ENCODE results near the gene NHLRC2.

The NHLRC2 gene

DNA sequence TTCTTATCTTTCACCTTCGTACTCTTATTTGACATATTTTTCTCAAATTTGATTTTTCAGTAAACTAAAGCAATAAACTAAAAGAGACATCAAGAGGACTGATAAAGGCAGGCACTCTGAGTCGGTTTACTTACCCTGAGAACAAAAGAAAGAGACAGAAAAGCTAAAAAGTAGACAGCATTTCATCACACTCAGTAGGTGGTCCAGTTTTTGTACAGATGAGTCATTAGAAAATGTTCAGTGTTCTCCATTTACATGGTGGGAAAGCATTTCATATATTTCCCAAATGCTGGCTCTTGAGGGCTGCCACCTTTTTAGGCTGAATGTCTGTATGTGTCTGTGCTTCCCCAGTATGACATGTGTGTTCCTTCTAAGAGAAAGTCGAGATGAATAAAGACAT, 52.7 kb downstream of the NHLRC2 start:
- no peak for DNase-seq (ENCODE audit: insufficient read length, low spot score)
- no peak for FAIRE-seq
- TF ChIP-seq, protein P1, sequence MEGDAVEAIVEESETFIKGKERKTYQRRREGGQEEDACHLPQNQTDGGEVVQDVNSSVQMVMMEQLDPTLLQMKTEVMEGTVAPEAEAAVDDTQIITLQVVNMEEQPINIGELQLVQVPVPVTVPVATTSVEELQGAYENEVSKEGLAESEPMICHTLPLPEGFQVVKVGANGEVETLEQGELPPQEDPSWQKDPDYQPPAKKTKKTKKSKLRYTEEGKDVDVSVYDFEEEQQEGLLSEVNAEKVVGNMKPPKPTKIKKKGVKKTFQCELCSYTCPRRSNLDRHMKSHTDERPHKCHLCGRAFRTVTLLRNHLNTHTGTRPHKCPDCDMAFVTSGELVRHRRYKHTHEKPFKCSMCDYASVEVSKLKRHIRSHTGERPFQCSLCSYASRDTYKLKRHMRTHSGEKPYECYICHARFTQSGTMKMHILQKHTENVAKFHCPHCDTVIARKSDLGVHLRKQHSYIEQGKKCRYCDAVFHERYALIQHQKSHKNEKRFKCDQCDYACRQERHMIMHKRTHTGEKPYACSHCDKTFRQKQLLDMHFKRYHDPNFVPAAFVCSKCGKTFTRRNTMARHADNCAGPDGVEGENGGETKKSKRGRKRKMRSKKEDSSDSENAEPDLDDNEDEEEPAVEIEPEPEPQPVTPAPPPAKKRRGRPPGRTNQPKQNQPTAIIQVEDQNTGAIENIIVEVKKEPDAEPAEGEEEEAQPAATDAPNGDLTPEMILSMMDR (IDR thresholded peaks at IDR 0.05; ENCODE audit: insufficient read depth, missing control alignments): no peak

- TF ChIP-seq, protein P1 (IDR thresholded peaks at IDR 0.05; ENCODE audit: insufficient read depth, missing control alignments): no peak
- no peak for DNase-seq (ENCODE audit: insufficient read length, low spot score)
- no peak for FAIRE-seq
Measured at GRCh38 chr10:113908236-113908635, 53.8 kb downstream of the NHLRC2 start.

DNA sequence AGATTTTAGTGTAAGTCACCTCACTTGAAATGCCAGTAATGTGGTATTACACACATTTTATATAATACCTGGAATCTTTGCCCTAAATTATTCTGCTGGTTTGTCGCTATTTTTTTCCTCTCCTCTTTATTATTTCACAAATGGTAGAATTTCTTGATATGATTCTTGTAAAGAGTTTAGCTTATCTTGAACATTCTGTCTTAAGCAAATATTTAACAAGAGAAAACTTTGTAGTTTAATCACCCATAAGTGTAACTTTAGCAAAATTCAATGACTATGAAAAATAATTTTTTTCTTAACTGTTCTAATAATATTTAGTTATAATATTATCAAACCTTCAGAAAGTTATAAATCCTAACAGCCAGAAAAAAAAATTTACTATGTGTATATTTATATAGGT, 56.7 kb downstream of the NHLRC2 start:
- TF ChIP-seq, protein P1 (IDR thresholded peaks at IDR 0.05; ENCODE audit: insufficient read depth, missing control alignments): no peak
- no peak for DNase-seq (ENCODE audit: insufficient read length, low spot score)
- no peak for FAIRE-seq

DNA sequence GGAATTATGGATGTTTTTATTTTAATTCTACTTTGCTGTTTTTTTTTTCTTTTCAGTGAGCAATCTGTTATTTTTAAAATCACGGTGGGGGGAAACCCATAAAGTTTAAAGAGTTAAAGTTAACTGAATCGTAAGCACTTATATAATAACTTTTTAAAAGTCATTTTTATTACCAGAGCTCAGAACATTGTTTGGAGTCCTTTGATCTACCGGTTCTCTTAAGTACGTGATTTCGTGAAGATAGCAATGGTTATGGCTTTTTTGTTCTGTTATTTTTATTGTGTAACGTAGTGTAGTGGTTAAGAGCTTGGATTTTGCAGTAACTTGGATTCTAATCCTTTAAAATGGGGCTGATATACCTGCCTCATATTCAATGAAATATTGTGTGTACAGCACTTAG, 57.4 kb downstream of the NHLRC2 start:
- FAIRE-seq (no peak), DNase-seq (ENCODE audit: insufficient read length, low spot score) (no peak)
- TF ChIP-seq, protein P1 (IDR thresholded peaks at IDR 0.05; ENCODE audit: insufficient read depth, missing control alignments): no peak

GRCh38 chr10:113912582-113912981, 58.1 kb downstream of the NHLRC2 start:
- no peak for FAIRE-seq
- no peak for DNase-seq (ENCODE audit: insufficient read length, low spot score)
- TF ChIP-seq, protein P1 (IDR thresholded peaks at IDR 0.05; ENCODE audit: insufficient read depth, missing control alignments): no peak

GRCh38 chr10:113914956-113915355, 60.5 kb downstream of the NHLRC2 start:
- TF ChIP-seq, protein P1 (IDR thresholded peaks at IDR 0.05; ENCODE audit: insufficient read depth, missing control alignments): no peak
- no peak for FAIRE-seq
- DNase-seq (ENCODE audit: insufficient read length, low spot score): no peak

DNA sequence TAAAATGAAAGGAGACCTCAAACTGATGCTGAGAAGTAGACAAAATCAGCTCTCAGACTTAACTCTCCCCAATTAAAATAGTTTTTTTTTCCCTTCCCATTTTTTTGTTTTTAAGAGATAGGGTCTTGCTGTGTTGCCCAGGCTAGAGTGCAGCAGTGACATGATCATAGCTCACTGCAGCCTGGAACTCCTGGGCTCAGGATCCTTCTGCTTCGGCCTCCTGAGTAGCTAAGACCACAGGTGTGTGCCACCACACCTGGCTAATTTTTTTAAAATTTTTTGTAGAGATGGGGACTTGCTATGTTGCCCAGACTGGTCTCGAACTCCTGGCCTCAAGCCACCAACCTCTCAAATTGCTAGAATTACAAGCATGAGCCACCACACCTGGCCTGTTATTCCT, 61.1 kb downstream of the NHLRC2 start:
- FAIRE-seq: no peak
- DNase-seq (ENCODE audit: insufficient read length, low spot score): no peak
- TF ChIP-seq, protein P1 (IDR thresholded peaks at IDR 0.05; ENCODE audit: insufficient read depth, missing control alignments): no peak

All from D721Med (cell line).